GM18517 (cell line): ENCODE results near the gene GALNT2.

ENCODE experiments used
- ATAC-seq: cut with Tn5 transposase; IDR thresholded peaks from one replicate; pipeline ENCODE4 v1.9.1; 2021; ENCODE audit warnings: mild to moderate bottlenecking, moderate library complexity; ENCODE audit not compliant: unreplicated experiment

Gene GALNT2

DNA sequence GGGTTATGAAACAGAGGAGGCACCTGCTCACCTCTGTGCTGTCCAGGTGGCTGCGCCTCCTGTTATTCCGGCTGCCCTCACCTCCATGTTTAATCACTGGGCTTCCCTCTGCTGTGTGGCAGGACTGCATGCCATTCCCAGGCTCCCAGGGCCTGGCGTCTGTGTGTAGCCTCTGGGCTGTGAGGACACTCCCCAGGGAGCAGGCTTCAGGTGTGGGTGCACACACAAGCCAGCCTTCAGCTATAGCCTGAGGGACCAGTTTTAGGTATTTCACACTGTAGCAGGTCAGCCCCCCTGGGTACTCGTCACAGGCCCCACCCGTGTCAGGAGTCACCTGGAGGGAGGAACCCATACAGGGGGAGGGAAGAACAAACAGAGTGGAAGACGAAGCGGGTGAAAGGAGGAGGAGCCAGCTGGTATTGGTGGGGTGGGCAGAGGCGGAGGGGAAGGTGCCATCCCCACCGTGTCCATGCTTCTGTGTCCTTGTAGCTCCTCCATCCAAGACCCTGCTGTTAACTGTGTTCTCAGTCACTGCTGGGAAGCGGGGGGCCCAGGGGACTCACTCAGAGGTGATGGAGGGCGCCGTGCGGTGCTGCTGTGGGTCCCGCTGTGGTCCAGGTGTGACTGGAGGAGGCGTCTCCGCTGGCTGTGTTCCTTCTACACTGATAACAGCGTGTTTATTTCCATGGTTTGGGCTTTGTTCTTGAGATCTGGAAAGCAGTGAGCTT, 200.5 kb downstream of the GALNT2 start:
- ATAC-seq = no peak

DNA sequence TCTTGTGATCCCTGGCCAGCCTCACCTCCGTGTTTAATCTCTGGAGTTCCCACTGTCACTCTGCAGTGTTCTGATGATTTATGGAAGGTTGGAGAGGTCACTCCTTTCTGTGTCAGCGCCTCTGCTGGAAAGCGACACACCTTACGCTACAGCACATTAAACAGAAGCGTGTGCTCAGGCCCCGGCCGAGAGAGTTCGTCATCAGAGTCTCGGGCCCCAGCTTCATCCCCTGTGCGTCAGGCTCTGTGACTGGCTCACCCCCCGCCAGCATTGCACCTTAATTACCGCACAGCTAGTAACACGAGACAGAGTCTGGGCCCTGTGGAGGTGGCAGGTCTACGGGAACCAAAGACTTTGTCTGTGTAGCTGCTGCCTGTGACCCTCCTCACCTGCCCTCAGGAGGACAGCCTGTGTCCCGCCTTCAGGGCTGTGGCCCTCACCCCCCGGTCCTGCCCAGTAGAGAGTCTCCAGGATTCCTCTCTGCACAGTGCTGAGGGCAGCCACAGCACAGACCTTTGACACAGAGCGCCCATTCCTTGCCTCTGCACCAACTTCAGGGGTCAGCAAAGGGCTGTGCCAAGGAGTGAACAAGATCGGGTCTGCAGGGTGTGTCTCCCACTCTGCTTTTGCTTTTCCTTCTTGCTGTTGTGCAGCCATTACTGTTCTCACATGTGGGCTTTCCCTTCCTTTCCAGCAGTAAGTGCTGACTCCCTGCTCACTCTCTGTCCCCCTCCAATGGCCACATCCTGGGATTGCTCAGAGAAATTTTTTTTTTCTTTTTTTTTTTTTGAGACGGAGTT, 201.5 kb downstream of the GALNT2 start:
- no peak for ATAC-seq

DNA sequence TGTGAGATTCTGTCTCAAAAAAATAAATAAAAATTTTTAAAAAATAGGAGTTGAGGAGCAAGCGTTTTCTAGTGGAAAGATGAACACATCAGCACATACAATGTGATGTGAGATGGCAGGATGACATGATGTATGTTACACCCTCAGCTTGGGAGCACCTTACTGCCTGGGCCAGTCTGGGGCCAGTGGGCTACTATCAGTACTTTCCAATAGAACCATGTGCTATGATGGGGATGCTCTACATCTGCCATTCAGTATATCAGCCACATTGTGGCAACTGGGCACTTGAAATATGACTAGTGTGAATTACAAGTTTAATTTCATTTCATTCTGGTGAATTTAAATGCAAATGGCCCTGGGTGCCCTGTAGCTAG, 203.1 kb downstream of the GALNT2 start:
- no peak for ATAC-seq

GRCh38 chr1:230270559-230271281, 203.7 kb downstream of the GALNT2 start:
- no peak for ATAC-seq

- no peak for ATAC-seq
Observed at GRCh38 chr1:230271300-230272035, 204.4 kb downstream of the GALNT2 start.

GRCh38 chr1:230272557-230272956, 205.5 kb downstream of the GALNT2 start:
- no peak for ATAC-seq

GRCh38 chr1:230273141-230273710, 206.2 kb downstream of the GALNT2 start:
- no peak for ATAC-seq

DNA sequence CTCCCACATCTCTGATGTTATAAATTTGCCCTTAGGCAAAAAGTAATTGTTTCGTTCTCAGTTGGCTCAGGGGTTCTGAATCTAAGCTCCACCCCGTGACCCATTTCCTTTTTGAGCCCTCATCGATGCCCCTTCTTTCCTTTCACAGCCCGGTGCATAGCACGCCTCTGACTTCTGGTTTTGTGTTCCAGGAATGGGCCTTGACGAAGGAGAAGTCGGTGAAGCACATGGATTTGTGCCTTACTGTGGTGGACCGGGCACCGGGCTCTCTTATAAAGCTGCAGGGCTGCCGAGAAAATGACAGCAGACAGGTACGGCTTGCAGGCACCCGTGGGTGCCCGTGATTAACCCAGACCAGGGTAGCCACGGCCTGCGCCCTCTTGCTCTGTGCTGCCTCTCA, 207.2 kb downstream of the GALNT2 start:
- ATAC-seq = no peak

- ATAC-seq = no peak
Observed at GRCh38 chr1:230276401-230276800, 209.4 kb downstream of the GALNT2 start.

DNA sequence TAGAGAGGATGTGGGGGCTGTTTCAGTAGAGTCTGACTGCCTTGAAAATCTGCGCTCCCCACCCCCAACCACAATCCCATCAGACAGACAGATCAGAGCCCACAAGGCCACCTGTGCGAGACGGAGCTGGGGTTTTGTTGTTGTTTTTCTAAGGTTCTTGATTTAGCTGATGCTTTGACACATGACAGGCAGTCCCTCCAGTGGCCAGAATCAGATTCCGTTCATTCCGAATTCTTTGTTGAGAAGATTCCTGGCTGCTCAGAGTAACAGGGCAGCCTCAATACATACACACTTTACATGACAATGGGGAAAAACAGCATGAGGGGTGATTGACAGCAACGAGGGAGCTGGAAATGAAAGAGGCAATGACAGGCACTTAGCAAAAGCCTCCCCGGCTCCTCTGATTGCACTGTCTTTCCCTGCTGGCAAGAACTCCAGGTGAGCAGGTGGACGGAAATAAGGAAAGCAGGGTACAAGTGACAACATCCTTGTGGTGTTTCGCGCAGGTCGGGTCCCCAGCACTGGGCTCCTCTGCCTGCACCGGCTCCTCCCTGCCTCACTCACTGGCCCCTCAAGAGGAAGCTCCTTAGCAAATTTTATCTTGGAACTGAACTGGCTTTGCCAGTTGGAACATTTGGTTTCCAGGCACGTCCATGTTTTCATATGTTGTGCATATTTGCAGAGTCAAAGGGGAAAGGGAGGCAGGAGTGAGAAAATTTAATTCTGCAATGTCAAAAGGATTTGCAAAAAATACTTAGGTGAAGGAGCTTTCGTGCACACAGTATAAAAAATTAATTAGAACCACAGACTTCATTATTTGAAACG, 210.4 kb downstream of the GALNT2 start:
- ATAC-seq = no peak

DNA sequence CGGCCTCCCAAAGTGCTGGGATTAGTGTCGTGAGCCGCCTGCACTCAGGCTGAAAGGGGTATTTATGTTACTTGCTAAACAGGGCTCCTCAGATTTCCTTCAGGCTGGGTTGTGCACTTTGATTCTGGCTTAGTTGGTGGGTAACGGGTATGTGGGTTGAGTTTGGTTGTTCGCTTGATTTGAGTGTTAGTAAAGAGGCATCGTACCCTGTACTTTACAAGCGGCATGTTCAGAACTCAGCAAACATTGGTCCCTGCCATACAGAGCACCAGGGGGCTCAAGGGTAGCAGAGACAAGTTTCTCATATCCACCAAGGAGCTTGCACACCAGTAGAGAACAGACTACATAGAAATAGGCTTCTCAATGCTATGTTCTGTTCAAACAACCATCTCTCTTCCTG, 211.3 kb downstream of the GALNT2 start:
- no peak for ATAC-seq

GRCh38 chr1:230278871-230279582, 212.0 kb downstream of the GALNT2 start:
- ATAC-seq = no peak

- ATAC-seq = no peak
Observed at GRCh38 chr1:230279583-230279945, 212.5 kb downstream of the GALNT2 start.

GRCh38 chr1:230280054-230280795, 213.2 kb downstream of the GALNT2 start:
- no peak for ATAC-seq

- no peak for ATAC-seq
Observed at GRCh38 chr1:230280906-230281413, 213.9 kb downstream of the GALNT2 start.

DNA sequence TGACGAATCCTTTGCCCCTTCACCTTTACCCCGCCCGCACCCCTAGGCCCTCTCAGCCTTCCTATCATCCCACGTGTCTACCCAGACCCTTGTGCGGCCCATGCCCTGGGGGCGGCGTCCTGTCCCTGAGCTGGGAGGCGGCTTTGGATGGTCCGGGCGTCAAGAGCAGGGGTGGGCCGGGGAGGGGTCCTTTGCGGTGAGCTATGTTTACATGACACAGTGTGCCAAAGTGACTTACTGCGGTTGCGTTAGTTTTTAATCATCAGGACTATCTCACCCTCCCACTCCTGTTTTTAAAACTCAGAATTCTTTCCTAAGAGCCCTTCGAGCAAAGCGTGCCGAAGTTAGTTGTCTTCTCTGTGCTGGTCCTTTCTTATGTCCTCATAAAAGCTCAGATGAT, 214.5 kb downstream of the GALNT2 start:
- ATAC-seq = no peak

- ATAC-seq = no peak
Observed at GRCh38 chr1:230282157-230282556, 215.1 kb downstream of the GALNT2 start.

- ATAC-seq = no peak
Observed at GRCh38 chr1:230283678-230284077, 216.6 kb downstream of the GALNT2 start.
